Measurements from ENCODE around the gene WDR43. TPM values are rescaled to one million over a fixed set of nuclear protein-coding genes. Genes with fewer than 3 reads are reported as not detected.

WDR43 gene
- total and polyA plus RNA-seq, 4 donors = 11.1 to 43.1 (median 17.5) TPM

DNA sequence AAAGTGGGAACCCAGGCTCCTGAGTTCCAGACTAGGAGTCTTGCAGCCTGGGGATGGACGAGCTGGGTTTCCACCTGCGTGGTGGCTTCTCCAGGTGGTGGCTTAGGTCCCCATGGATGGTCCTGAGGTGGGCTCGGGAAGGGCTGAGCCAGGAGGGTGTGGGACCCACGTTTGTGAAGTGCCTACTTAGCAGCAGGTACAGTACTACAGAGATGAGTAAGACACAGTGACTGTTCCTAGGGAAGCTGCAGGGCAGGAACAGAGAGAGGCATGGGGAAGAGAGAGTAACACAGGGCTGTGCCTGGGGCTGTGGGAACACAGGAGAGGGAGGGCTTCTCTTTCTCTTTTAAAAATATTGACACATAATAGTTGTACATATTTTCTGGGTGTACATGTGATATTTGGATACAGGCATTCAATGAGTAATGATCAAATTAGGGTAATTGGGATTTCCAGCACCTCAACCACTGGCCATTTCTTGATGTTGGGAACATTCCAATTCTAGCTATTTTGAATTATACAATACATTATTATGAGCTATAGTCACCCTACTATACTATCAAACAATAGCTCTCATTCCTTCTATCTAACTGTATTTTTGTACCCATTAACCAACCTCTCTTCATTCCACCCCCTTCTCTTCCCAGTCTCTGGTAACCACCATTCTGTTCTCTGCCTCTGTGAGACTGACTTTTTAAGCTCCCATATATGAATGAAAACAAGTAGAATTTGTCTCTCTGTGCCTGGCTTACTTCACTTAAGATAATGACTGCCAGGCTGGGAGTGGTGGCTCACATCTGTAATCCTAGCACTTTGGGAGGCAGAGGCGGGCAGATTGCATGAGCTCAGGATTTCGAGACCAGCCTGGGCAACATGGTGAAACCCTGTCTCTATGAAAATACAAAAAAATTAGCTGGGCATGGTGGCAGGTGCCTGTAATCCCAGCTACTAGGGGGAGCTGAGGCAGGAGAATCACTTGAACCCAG is 101.6 kb downstream of the WDR43 start:
- Histone ChIP-seq H3K9ac (ENCODE audit: low read depth in 1 of 2, low read length in 2 of 2) (no peak overlapping the region), H3K27me3 (ENCODE audit: control insufficient read depth in 4 of 4, insufficient read depth in 4 of 4, low read length in 3 of 4) (peaks cover 0 to 3% (median 0%) of the 10 kb centered on the region in 4 donors), H3K36me3 (ENCODE audit: control insufficient read depth in 4 of 4, insufficient read depth in 3 of 4, low read depth in 1 of 4, low read length in 3 of 4) (no peaks in the 10 kb centered on the region), H3K4me1 (ENCODE audit: control insufficient read depth in 4 of 4, insufficient read depth in 4 of 4, low read length in 3 of 4) (no peaks in the 10 kb centered on the region), H3K9me3 (ENCODE audit: control insufficient read depth in 4 of 4, low read length in 3 of 4) (no peaks in the 10 kb centered on the region), H3K27ac (ENCODE audit: low read depth in 1 of 2, low read length in 2 of 2) (no peak overlapping the region), H3K4me3 (ENCODE audit: low read depth in 1 of 3, low read length in 3 of 3) (no peak overlapping the region)
- 69% methylated on average over 6 of the region's 6 CpGs for WGBS
- no peak for DNase-seq (ENCODE audit: low spot score)
- no peak for TF ChIP-seq FOXA1 (IDR thresholded peaks at IDR 0.05)
- no peak for TF ChIP-seq SP1 (IDR thresholded peaks at IDR 0.05)
- no peak for TF ChIP-seq HNF4A (conservative IDR thresholded peaks at IDR 0.05)
- no peak for TF ChIP-seq JUND (IDR thresholded peaks at IDR 0.05)
- no peak for TF ChIP-seq ZBTB33 (IDR thresholded peaks at IDR 0.05)
- no peak for TF ChIP-seq REST (IDR thresholded peaks at IDR 0.05)
- no peak for TF ChIP-seq CTCF (IDR thresholded peaks at IDR 0.05; ENCODE audit: low read depth, low read length, missing input control)
- no peak for TF ChIP-seq TAF1 (conservative IDR thresholded peaks at IDR 0.05)
- TF ChIP-seq ATF3 (IDR thresholded peaks at IDR 0.05) = no peak
- TF ChIP-seq MAX (IDR thresholded peaks at IDR 0.05) = no peak
- no peak for TF ChIP-seq HNF4G (IDR thresholded peaks at IDR 0.05)
- TF ChIP-seq GABPA (IDR thresholded peaks at IDR 0.05 in 1 of 2, conservative IDR thresholded peaks at IDR 0.05 in 1 of 2) = no peak
- TF ChIP-seq EGR1 (IDR thresholded peaks at IDR 0.05; ENCODE audit: low read depth in 2 of 2) = no peak
- no peak for TF ChIP-seq NR2F2 (IDR thresholded peaks at IDR 0.05)
- no peak for TF ChIP-seq RAD21 (IDR thresholded peaks at IDR 0.05)

All from liver (tissue), 9 donors.